AG04450 (cell line): ENCODE data around the gene KIAA1217. TPM values are rescaled to one million over a fixed set of nuclear protein-coding genes. Genes with fewer than 3 reads are reported as not detected.

Experiments used
- CTCF ChIA-PET: fragments of 300-600, 350-600 bp; formaldehyde crosslinking; extraction: SDS; loops from one replicate; lab custom pipeline; 2022; ENCODE audit warnings: antibody characterized with exemption, inconsistent platforms; lab: Charles Lee
- POLR2A ChIA-PET: fragments of 350-600 bp; formaldehyde crosslinking; extraction: SDS; loops from one replicate; lab custom pipeline; 2021; ENCODE audit warnings: antibody characterized with exemption, inconsistent platforms; lab: Yijun Ruan, JAX
- DNase-seq: peaks from one replicate; pipeline ENCODE4 v3.0.0-alpha.2; 2011; ENCODE audit warnings: low read depth, low spot score
- H3K27ac ChIP-seq: one replicate; pipeline ENCODE4 v1.5.1; 2012; ENCODE audit warnings: low read depth, low read length, control low read depth
- H3K27me3 ChIP-seq: one replicate; pipeline ENCODE4 v1.6.0; 2012; ENCODE audit warnings: low read length; ENCODE audit not compliant: control insufficient read depth, insufficient read depth
- H3K4me3 ChIP-seq: 2 replicates; pipeline ENCODE4 v1.5.1; 2011; ENCODE audit warnings: mild to moderate bottlenecking, low read depth, low read length, control low read depth
- H3K9me3 ChIP-seq: 2 replicates; pipeline ENCODE4 v1.5.1; 2012; ENCODE audit warnings: low read length; ENCODE audit not compliant: control insufficient read depth, insufficient read depth
- CTCF ChIP-seq: IDR thresholded peaks from 2 replicates; pipeline ENCODE4 v1.5.1; 2011; ENCODE audit warnings: low read depth, low read length, control low read depth, inconsistent platforms
- polyA plus RNA-seq: library from polyadenylated mRNA; depleted of rRNA; stranded (reverse); fragments of >200 nt; gene quantifications from 2 replicates; pipeline ENCODE4 v1.2.3, GENCODE V29; 2011

KIAA1217 gene
- polyA plus RNA-seq, 1 experiment: 5.4 TPM

GRCh38 chr10:24240041-24240751, 31.3 kb downstream of the KIAA1217 start:
- POLR2A ChIA-PET: no interaction called here
- H3K27ac ChIP-seq: no peak overlapping the region
- no peak for DNase-seq
- no peak for TF ChIP-seq CTCF
- no peaks in the 10 kb centered on the region for H3K27me3 ChIP-seq
- no peak overlapping the region for H3K4me3 ChIP-seq
- CTCF ChIA-PET: no interaction called here
- H3K9me3 ChIP-seq: no peaks in the 10 kb centered on the region

GRCh38 chr10:24241536-24242040, 32.6 kb downstream of the KIAA1217 start:
- H3K27me3 ChIP-seq: no peaks in the 10 kb centered on the region
- no peak overlapping the region for H3K27ac ChIP-seq
- DNase-seq: no peak
- H3K4me3 ChIP-seq: no peak overlapping the region
- POLR2A ChIA-PET: no interaction called here
- no peaks in the 10 kb centered on the region for H3K9me3 ChIP-seq
- no peak for TF ChIP-seq CTCF
- CTCF ChIA-PET: no interaction called here

GRCh38 chr10:24242562-24242961, 33.6 kb downstream of the KIAA1217 start:
- no peak for TF ChIP-seq CTCF
- CTCF ChIA-PET: interaction anchor here (0.7 to 1.1 kb wide), 2 partner anchors 77 to 276 kb away, joined by 3 to 4 read pairs; no protein-coding TSS in a partner anchor
- Histone ChIP-seq H3K9me3 (no peaks in the 10 kb centered on the region), H3K27ac (no peak overlapping the region), H3K4me3 (no peak overlapping the region), H3K27me3 (no peaks in the 10 kb centered on the region)
- POLR2A ChIA-PET: no interaction called here
- no peak for DNase-seq

GRCh38 chr10:24246365-24246764, 37.4 kb downstream of the KIAA1217 start:
- POLR2A ChIA-PET: no interaction called here
- no peak for TF ChIP-seq CTCF
- Histone ChIP-seq H3K9me3 (no peaks in the 10 kb centered on the region), H3K27ac (no peak overlapping the region), H3K4me3 (no peak overlapping the region), H3K27me3 (no peaks in the 10 kb centered on the region)
- CTCF ChIA-PET: interaction anchor here (1.0 kb wide), 1 partner anchor 272 kb away, joined by 6 read pairs; no protein-coding TSS in a partner anchor
- DNase-seq: no peak

- Histone ChIP-seq H3K27ac (no peak overlapping the region), H3K9me3 (no peaks in the 10 kb centered on the region), H3K4me3 (no peak overlapping the region), H3K27me3 (no peaks in the 10 kb centered on the region)
- no peak for TF ChIP-seq CTCF
- DNase-seq: no peak
- ChIA-PET POLR2A (no interaction called here), CTCF (no interaction called here)
Measured at GRCh38 chr10:24247841-24248240, 38.9 kb downstream of the KIAA1217 start.
